ENCODE measurements around the gene MSRB3. TPM values are rescaled to one million over a fixed set of nuclear protein-coding genes. Genes with fewer than 3 reads are reported as not detected.

MSRB3 gene
- total and polyA plus RNA-seq, 2 donors (not counting 1 experiment from before 2014, with no cell fraction given) = not detected

- no peak overlapping the region for H3K9ac ChIP-seq (ENCODE audit: low read length)
- no peaks in the 10 kb centered on the region for H3K4me1 ChIP-seq (ENCODE audit: control insufficient read depth in 2 of 2, insufficient read depth in 2 of 2, low read length in 2 of 2)
- H3K4me1 Mint-ChIP-seq = no peaks in the 10 kb centered on the region
- no peaks in the 10 kb centered on the region for H3K9me3 Mint-ChIP-seq (ENCODE audit: insufficient read depth)
- H3K4me3 Mint-ChIP-seq = no peak overlapping the region
- TF ChIP-seq, protein P1, sequence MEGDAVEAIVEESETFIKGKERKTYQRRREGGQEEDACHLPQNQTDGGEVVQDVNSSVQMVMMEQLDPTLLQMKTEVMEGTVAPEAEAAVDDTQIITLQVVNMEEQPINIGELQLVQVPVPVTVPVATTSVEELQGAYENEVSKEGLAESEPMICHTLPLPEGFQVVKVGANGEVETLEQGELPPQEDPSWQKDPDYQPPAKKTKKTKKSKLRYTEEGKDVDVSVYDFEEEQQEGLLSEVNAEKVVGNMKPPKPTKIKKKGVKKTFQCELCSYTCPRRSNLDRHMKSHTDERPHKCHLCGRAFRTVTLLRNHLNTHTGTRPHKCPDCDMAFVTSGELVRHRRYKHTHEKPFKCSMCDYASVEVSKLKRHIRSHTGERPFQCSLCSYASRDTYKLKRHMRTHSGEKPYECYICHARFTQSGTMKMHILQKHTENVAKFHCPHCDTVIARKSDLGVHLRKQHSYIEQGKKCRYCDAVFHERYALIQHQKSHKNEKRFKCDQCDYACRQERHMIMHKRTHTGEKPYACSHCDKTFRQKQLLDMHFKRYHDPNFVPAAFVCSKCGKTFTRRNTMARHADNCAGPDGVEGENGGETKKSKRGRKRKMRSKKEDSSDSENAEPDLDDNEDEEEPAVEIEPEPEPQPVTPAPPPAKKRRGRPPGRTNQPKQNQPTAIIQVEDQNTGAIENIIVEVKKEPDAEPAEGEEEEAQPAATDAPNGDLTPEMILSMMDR (IDR thresholded peaks at IDR 0.05) = no peak
- TF ChIP-seq EZH2 (IDR thresholded peaks at IDR 0.05; ENCODE audit: borderline replicate concordance, insufficient read depth, low read depth, low read length, poor library complexity, severe bottlenecking) = no peak
- no peaks in the 10 kb centered on the region for H3K9me3 ChIP-seq (ENCODE audit: control extremely low read depth in 1 of 3, control insufficient read depth in 2 of 3, insufficient read depth in 1 of 3, low read length in 2 of 3)
- intact Hi-C loops (cut with micrococcal nuclease) = no loop called here
- H3K27ac ChIP-seq (ENCODE audit: low read length in 2 of 2) = no peak overlapping the region
- DNase-seq (no peak), ATAC-seq (ENCODE audit: low read depth) (no peak)
- no peaks in the 10 kb centered on the region for H4K20me1 ChIP-seq (ENCODE audit: control insufficient read depth, insufficient read depth, low read length, poor library complexity, severe bottlenecking)
- H3K79me2 ChIP-seq (ENCODE audit: control insufficient read depth, insufficient read depth, low read length) = no peaks in the 10 kb centered on the region
- H3K27me3 ChIP-seq (replicated peaks in 1 of 4; ENCODE audit: control extremely low read depth in 1 of 4, control insufficient read depth in 3 of 4, insufficient read depth in 4 of 4, low read length in 3 of 4) = no peaks in the 10 kb centered on the region
- no peak overlapping the region for H3K4me3 ChIP-seq (ENCODE audit: control extremely low read depth in 1 of 5, extremely low read depth in 1 of 5, insufficient read depth in 1 of 5, low read depth in 2 of 5, low read length in 4 of 5)
- H3K36me3 ChIP-seq (replicated peaks in 1 of 2; ENCODE audit: control extremely low read depth in 1 of 2, control insufficient read depth in 1 of 2, extremely low read depth in 1 of 2, insufficient read depth in 2 of 2, low read length in 1 of 2) = no peaks in the 10 kb centered on the region
- H2AFZ ChIP-seq (ENCODE audit: insufficient read depth, low read depth, low read length, poor library complexity, severe bottlenecking) = no peak overlapping the region
- CTCF ChIA-PET = no interaction called here
- POLR2A ChIA-PET = no interaction called here
- H3K27me3 Mint-ChIP-seq = no peaks in the 10 kb centered on the region
- H3K4me2 ChIP-seq (replicated peaks; ENCODE audit: low read depth, low read length, poor library complexity, severe bottlenecking) = no peak overlapping the region
- H3K27ac Mint-ChIP-seq = no peak overlapping the region
- WGBS (ENCODE audit: insufficient coverage) = 100% methylated on average over 1 of the region's 1 CpG
Observed at GRCh38 chr12:65252515-65252914, 26.0 kb upstream of the MSRB3 start.

- H3K9ac ChIP-seq (ENCODE audit: low read length) = no peak overlapping the region
- CTCF ChIA-PET = interaction anchor here (0.6 kb wide), 1 partner anchor 751 kb away, joined by 3 read pairs; no protein-coding TSS in a partner anchor
- Mint-ChIP-seq H3K4me1 (no peaks in the 10 kb centered on the region), H3K27me3 (peaks cover 3% of the 10 kb centered on the region), H3K27ac (no peak overlapping the region), H3K9me3 (ENCODE audit: insufficient read depth) (no peaks in the 10 kb centered on the region), H3K4me3 (no peak overlapping the region)
- H2AFZ ChIP-seq (ENCODE audit: insufficient read depth, low read depth, low read length, poor library complexity, severe bottlenecking) = no peak overlapping the region
- no peak overlapping the region for H3K27ac ChIP-seq (ENCODE audit: low read length in 2 of 2)
- POLR2A ChIA-PET = no interaction called here
- no peaks in the 10 kb centered on the region for H3K4me1 ChIP-seq (ENCODE audit: control insufficient read depth in 2 of 2, insufficient read depth in 2 of 2, low read length in 2 of 2)
- H3K27me3 ChIP-seq (replicated peaks in 1 of 4; ENCODE audit: control extremely low read depth in 1 of 4, control insufficient read depth in 3 of 4, insufficient read depth in 4 of 4, low read length in 3 of 4) = no peaks in the 10 kb centered on the region
- H3K79me2 ChIP-seq (ENCODE audit: control insufficient read depth, insufficient read depth, low read length) = no peaks in the 10 kb centered on the region
- H4K20me1 ChIP-seq (ENCODE audit: control insufficient read depth, insufficient read depth, low read length, poor library complexity, severe bottlenecking) = no peaks in the 10 kb centered on the region
- H3K36me3 ChIP-seq (replicated peaks in 1 of 2; ENCODE audit: control extremely low read depth in 1 of 2, control insufficient read depth in 1 of 2, extremely low read depth in 1 of 2, insufficient read depth in 2 of 2, low read length in 1 of 2) = no peaks in the 10 kb centered on the region
- H3K4me3 ChIP-seq (ENCODE audit: control extremely low read depth in 1 of 5, extremely low read depth in 1 of 5, insufficient read depth in 1 of 5, low read depth in 2 of 5, low read length in 4 of 5) = no peak overlapping the region
- H3K4me2 ChIP-seq (replicated peaks; ENCODE audit: low read depth, low read length, poor library complexity, severe bottlenecking) = no peak overlapping the region
- ATAC-seq (ENCODE audit: low read depth) = no peak
- no peak for TF ChIP-seq EZH2 (IDR thresholded peaks at IDR 0.05; ENCODE audit: borderline replicate concordance, insufficient read depth, low read depth, low read length, poor library complexity, severe bottlenecking)
- TF ChIP-seq, protein P1 (IDR thresholded peaks at IDR 0.05) = no peak
- H3K9me3 ChIP-seq (ENCODE audit: control extremely low read depth in 1 of 3, control insufficient read depth in 2 of 3, insufficient read depth in 1 of 3, low read length in 2 of 3) = no peaks in the 10 kb centered on the region
- intact Hi-C loops (cut with micrococcal nuclease) = no loop called here
- no peak for DNase-seq
Observed at GRCh38 chr12:65257986-65258385, 20.5 kb upstream of the MSRB3 start.

Data from B cell (primary cell).